Heart right ventricle (tissue), 16 donors: ENCODE results near the gene TUBB4A. TPM values are rescaled to one million over a fixed set of nuclear protein-coding genes. Genes with fewer than 3 reads are reported as not detected.
"Not testable (repeated sequence)": the region's sequence is repeated elsewhere in the genome, so short reads cannot be mapped to it uniquely, and the experiment has no call there.

Source experiments
- ATAC-seq, 8 donors: fragments of 200-7000 bp; cut with Tn5 transposase; one replicate each; pipeline ENCODE4 v1.9.1; 2020; ENCODE audit warnings: mild to moderate bottlenecking in 8 of 8, moderate library complexity in 8 of 8, moderate number of reproducible peaks in 1 of 8
- DNase-seq, 2 donors: peaks; one replicate each; pipeline ENCODE4 v3.0.0-alpha.2; 2020
- H3K27ac ChIP-seq, 10 donors: fragments of 200-600 bp; sonication (generic) in 2 of 10; one replicate each; pipeline versions ENCODE4 v1.5.0 to v1.8.0; 2020 to 2022; ENCODE audit warnings: mild to moderate bottlenecking in 3 of 10
- H3K27me3 ChIP-seq, 7 donors: fragments of 200-600 bp; one replicate each; pipeline ENCODE4 v1.8.0; 2021 to 2022; ENCODE audit warnings: mild to moderate bottlenecking in 2 of 7
- H3K36me3 ChIP-seq, 9 donors: fragments of 200-600 bp; sonication (generic) in 1 of 9; one replicate each; pipeline versions ENCODE4 v1.5.0 to v1.8.0; 2020 to 2022; ENCODE audit warnings: mild to moderate bottlenecking in 2 of 9
- H3K4me1 ChIP-seq, 9 donors: fragments of 200-600 bp; sonication (generic) in 1 of 9; one replicate each; pipeline versions ENCODE4 v1.5.0 to v1.8.0; 2020 to 2022; ENCODE audit warnings: mild to moderate bottlenecking in 4 of 9
- H3K4me3 ChIP-seq, 10 donors: fragments of 200-600 bp; sonication (generic) in 2 of 10; one replicate each; pipeline versions ENCODE4 v1.5.0 to v1.8.0; 2020 to 2022; ENCODE audit warnings: mild to moderate bottlenecking in 7 of 10, moderate library complexity in 2 of 10
- H3K9me3 ChIP-seq, 11 donors: fragments of 200-600 bp in 10 of 11; sonication (generic) in 2 of 11; one replicate each; pipeline versions ENCODE4 v1.5.0 to v1.8.0; 2013 to 2022; ENCODE audit warnings: mild to moderate bottlenecking in 2 of 11, control low read depth in 1 of 11, moderate library complexity in 1 of 11
- CTCF ChIP-seq, 9 donors: fragments of 200-600 bp; sonication (generic) in 2 of 9; IDR thresholded peaks; one replicate each; pipeline versions ENCODE4 v1.5.0 to v1.8.0; 2021 to 2022; ENCODE audit warnings: antibody characterized with exemption in 9 of 9, mild to moderate bottlenecking in 5 of 9, moderate library complexity in 1 of 9
- WGBS, 2 donors: extraction: QIAGEN DNeasy Blood & Tissue Kit; methylation state at CpG; one replicate each; pipeline ENCODE4 v1.1.7; 2013; ENCODE audit warnings: inconsistent platforms in 1 of 2; 5-methylcytosine and 5-hydroxymethylcytosine counted together
- intact Hi-C, 10 donors: fragments of 100-400 bp; cut with DNase I; formaldehyde crosslinking; loops; one replicate each; pipeline versions ENCODE4 v1.11.1 to v1.14.2; 2022
- long read RNA-seq, 3 donors: library from polyadenylated mRNA; unstranded; transcript quantifications; one replicate each; pipeline ENCODE4 v2.0.0, GENCODE V29; 2020 to 2021
- polyA plus RNA-seq, 2 donors: library from polyadenylated mRNA; stranded (reverse); fragments of 200-250 nt; gene quantifications; one replicate each; pipeline ENCODE4 v1.2.3, GENCODE V29; 2013
- total RNA-seq, 10 donors: library from RNA; stranded (reverse); fragmentation: NEBNext Ultra II Directional in 3 of 10; extraction: Animal tissue kit (Norgen Biotek cat#: 25700) in 3 of 10; gene quantifications; one replicate each; pipeline versions ENCODE4 v1.2.1 to v1.2.4, GENCODE V29; 2021 to 2023
- donor health status: Arrhythmogenic right ventricular cardiomyopathy.
- donor health status: ischemic (EF 13 %, LVEDD 7.1; RV severe dilation, severe dysfunction).
- donor health status: healthy with polysubstance abuse.
- donor health status: DM: no; HTN: yes; CAD: no.
- donor health status: DM: no; HTN: no; CAD: no.
- donor health status: ischemic (EF 25% LVEDD 6.9; RV normal size, moderate dysfunction).
- donor health status: ischemic (EF 25% LVEDD 5.7; RV mildly dilated, moderate dysfunction).
- donor health status: healthy.
- donor health status: DM: yes; HTN: yes; CAD: no.
- donor health status: Ischemic cardiomyopathy.
- donor health status: ischemic (EF 35%, LVEDD 5.7; RV mildly dilated, moderate dysfunction).
- donor health status: nonischemic (EF 11% LVEDD 7.7; RV severe dilation, severe dysfunction).
- donor health status: DM: yes; HTN: yes; CAD: no.
- donor health status: PGD.
- donor health status: ischemic (EF 29% LVEDD 5.4; RV normal size, mild dysfunction).
- donor health status: nonischemic (EF 23%, LVEDD 6.1; RV moderate dilation, normal function).

The TUBB4A gene
- total RNA-seq (1 to 10 TPM in 4 of 10 donors, under 1 TPM in 6; 0.19 to 6.6 (median 0.81) TPM), polyA plus RNA-seq (1 to 10 TPM in 1 of 2 donors, under 1 TPM in 1; 0.46 to 2.9 TPM)
- long read RNA-seq, donor 1, partial matches to known transcripts, result 0 of 1 reads
- long read RNA-seq, donor 1, other reads (novel, unspliced or antisense), result 0 of 1 reads
- long read RNA-seq, donor 2, partial matches to known transcripts, result 0 of 1 reads
- long read RNA-seq, donor 2, other reads (novel, unspliced or antisense), result 0 of 1 reads
- long read RNA-seq, donor 3, result 0 reads

GRCh38 chr19:6501740-6502648 lies at the start of gene TUBB4A:
TSS of gene TUBB4A (minus strand) at chr19:6502309. CDS start at chr19:6502212, 97 bp downstream.
- Histone ChIP-seq H3K36me3 (no peaks in the 10 kb centered on the region), H3K4me3 (peak within 1 kb of the TSS; percentile 29 to 52 (median 46)), H3K4me1 (peaks cover 0 to 15% (median 12%) of the 10 kb centered on the region in 9 donors), H3K27me3 (peaks cover 19 to 63% (median 52%) of the 10 kb centered on the region in 7 donors), H3K9me3 (no peaks in the 10 kb centered on the region), H3K27ac (peak within 1 kb of the TSS in 2 of 10 donors; percentile 6 to 8)
- WGBS, 2 donors, result 1 to 2% methylated on average over 63 to 71 of the region's 71 CpGs
- no peak for TF ChIP-seq CTCF (IDR thresholded peaks at IDR 0.05)
- ATAC-seq (peak in 7 of 8 donors; percentile 41 to 72 (median 56)), DNase-seq (peak; percentile 11 to 55)
- intact Hi-C loops, result no loop called here

- intact Hi-C loops, result no loop called here
- WGBS, 2 donors, result 83 to 89% methylated on average over 3 of the region's 3 CpGs
- ATAC-seq (no peak), DNase-seq (no peak)
- Histone ChIP-seq H3K27ac (no peak overlapping the region), H3K9me3 (peaks cover 0 to 8% (median 0%) of the 10 kb centered on the region in 11 donors), H3K4me3 (no peak overlapping the region), H3K27me3 (peaks cover 0 to 35% (median 13%) of the 10 kb centered on the region in 7 donors), H3K36me3 (no peaks in the 10 kb centered on the region), H3K4me1 (peaks cover 0 to 10% (median 0%) of the 10 kb centered on the region in 9 donors)
- TF ChIP-seq CTCF (IDR thresholded peaks at IDR 0.05), result no peak
Measured at GRCh38 chr19:6551091-6551490, 49.0 kb upstream of the TUBB4A start.

- H3K27me3 ChIP-seq, result peaks cover 0 to 30% (median 13%) of the 10 kb centered on the region in 7 donors
- H3K4me3 ChIP-seq, DNase-seq, ATAC-seq, H3K9me3 ChIP-seq, intact Hi-C loops, H3K36me3 ChIP-seq, H3K4me1 ChIP-seq, H3K27ac ChIP-seq: not testable (repeated sequence)
- 87 to 90% methylated on average over 6 of the region's 6 CpGs for WGBS, 2 donors
Measured at GRCh38 chr19:6550679-6551078, 48.6 kb upstream of the TUBB4A start.

GRCh38 chr19:6543866-6544347 lies 41.8 kb upstream of the TUBB4A start:
- H3K36me3 ChIP-seq, result no peaks in the 10 kb centered on the region
- H3K4me3 ChIP-seq, result no peak overlapping the region
- no peak for TF ChIP-seq CTCF (IDR thresholded peaks at IDR 0.05)
- DNase-seq (no peak), ATAC-seq (no peak)
- intact Hi-C loops, result no loop called here
- WGBS, 2 donors, result 70% methylated on average over 11 of the region's 11 CpGs
- no peaks in the 10 kb centered on the region for H3K4me1 ChIP-seq
- no peak overlapping the region for H3K27ac ChIP-seq
- peaks cover 0 to 8% (median 0%) of the 10 kb centered on the region in 11 donors for H3K9me3 ChIP-seq
- H3K27me3 ChIP-seq, result peaks cover 0 to 24% (median 4%) of the 10 kb centered on the region in 7 donors
